ENCODE data around the gene ARHGAP33. TPM values are rescaled to one million over a fixed set of nuclear protein-coding genes. Genes with fewer than 3 reads are reported as not detected.

Gene ARHGAP33
- total RNA-seq, 2 donors from 2014 or later, result 13.2 to 38.1 TPM

DNA sequence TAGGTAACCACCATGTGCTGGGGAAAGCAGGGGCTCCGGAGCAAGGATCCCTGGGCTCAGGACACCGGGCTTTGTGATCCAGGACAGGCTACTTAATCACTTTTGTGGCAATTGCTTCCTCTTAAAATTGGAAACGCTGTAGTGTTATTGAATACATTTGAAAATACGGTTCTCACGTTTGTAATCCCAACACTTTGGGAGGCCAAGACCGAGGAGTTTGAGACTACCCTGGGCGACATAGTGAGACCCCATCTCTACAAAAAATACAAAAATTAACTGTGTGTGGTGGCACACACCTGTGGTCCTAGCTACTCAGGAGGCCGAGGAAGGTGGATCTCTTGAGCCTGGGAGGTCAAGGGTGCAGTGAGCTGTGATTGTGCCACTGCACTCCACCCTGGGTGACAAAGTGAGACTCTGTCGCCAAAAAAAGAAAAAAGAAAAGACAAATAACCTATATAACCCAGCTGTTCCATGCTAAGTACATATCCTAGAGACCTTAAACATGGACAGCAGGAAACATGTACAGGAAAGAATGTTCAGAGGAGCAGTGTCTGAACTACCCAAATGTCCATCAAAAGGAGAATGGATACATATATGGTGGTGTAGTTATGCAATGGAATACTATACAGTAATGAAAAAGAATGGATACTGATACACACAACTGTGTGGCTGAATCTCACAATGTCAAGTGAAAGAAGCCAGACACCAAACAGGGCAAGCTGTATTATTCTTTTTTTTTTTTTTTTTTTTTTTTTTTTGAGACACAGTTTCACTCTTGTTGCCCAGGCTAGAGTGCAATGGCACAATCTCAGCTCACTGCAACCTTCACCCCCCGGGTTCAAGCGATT, 37.9 kb downstream of the ARHGAP33 start:
- Histone ChIP-seq H3K27me3 (replicated peaks; ENCODE audit: insufficient read depth) (no peaks in the 10 kb centered on the region), H3K27ac (no peak overlapping the region), H3K4me3 (no peak overlapping the region), H3K4me1 (replicated peaks) (no peaks in the 10 kb centered on the region), H3K9me3 (no peaks in the 10 kb centered on the region), H3K36me3 (no peaks in the 10 kb centered on the region)
- WGBS, result 88% methylated on average over 11 of the region's 11 CpGs
- DNase-seq (ENCODE audit: low spot score), result no peak
- no peak for TF ChIP-seq CTCF (IDR thresholded peaks at IDR 0.05)
- TF ChIP-seq POLR2AphosphoS5 (IDR thresholded peaks at IDR 0.05), result no peak
- intact Hi-C loops (cut with DNase I), result no loop called here

DNA sequence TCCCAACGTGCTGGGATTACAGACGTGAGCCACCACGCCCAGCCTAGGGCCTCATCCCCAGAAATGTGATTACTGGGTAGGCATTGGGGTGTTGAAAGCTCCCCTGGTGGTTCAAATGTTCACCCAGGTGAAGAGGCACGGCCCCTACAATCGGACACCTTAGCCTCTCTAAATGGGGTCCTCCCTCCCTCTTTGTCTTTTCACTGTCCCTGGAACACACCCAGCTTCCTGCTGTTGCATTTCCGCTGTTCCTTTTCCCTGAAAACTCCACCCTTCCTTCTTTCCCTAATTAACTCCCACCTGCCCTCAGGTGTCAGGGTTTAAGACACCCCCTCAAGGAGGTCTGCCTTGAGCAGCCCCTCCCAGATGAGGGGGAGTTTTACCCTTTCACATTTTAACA, 40.9 kb downstream of the ARHGAP33 start:
- intact Hi-C loops (cut with DNase I), result no loop called here

GRCh38 chr19:35816846-35817245, 41.5 kb downstream of the ARHGAP33 start:
- Histone ChIP-seq H3K9me3 (no peaks in the 10 kb centered on the region), H3K4me3 (no peak overlapping the region), H3K27me3 (replicated peaks; ENCODE audit: insufficient read depth) (no peaks in the 10 kb centered on the region), H3K27ac (no peak overlapping the region), H3K4me1 (replicated peaks) (no peaks in the 10 kb centered on the region), H3K36me3 (no peaks in the 10 kb centered on the region)
- intact Hi-C loops (cut with DNase I), result no loop called here
- no peak for DNase-seq (ENCODE audit: low spot score)
- WGBS, result 79% methylated on average over 9 of the region's 9 CpGs
- TF ChIP-seq POLR2A (IDR thresholded peaks at IDR 0.05) (no peak), POLR2AphosphoS5 (IDR thresholded peaks at IDR 0.05) (no peak), CTCF (IDR thresholded peaks at IDR 0.05) (no peak)

More for the DNA sequence above, 40.9 kb downstream of the ARHGAP33 start:
- TF ChIP-seq POLR2AphosphoS5 (IDR thresholded peaks at IDR 0.05) (no peak), POLR2A (IDR thresholded peaks at IDR 0.05) (no peak), CTCF (IDR thresholded peaks at IDR 0.05) (no peak)
- no peak overlapping the region for H3K4me3 ChIP-seq
- WGBS, result 15% methylated on average over 6 of the region's 6 CpGs
- H3K27ac ChIP-seq, result no peak overlapping the region
- H3K9me3 ChIP-seq, result no peaks in the 10 kb centered on the region
- no peak for DNase-seq (ENCODE audit: low spot score)
- H3K27me3 ChIP-seq (replicated peaks; ENCODE audit: insufficient read depth), result no peaks in the 10 kb centered on the region
- no peaks in the 10 kb centered on the region for H3K4me1 ChIP-seq (replicated peaks)
- no peaks in the 10 kb centered on the region for H3K36me3 ChIP-seq

GRCh38 chr19:35818445-35818844, 43.1 kb downstream of the ARHGAP33 start:
- 78% methylated on average over 3 of the region's 3 CpGs for WGBS
- H3K27me3 ChIP-seq (replicated peaks; ENCODE audit: insufficient read depth), result no peaks in the 10 kb centered on the region
- H3K4me1 ChIP-seq (replicated peaks), result no peaks in the 10 kb centered on the region
- no peak overlapping the region for H3K4me3 ChIP-seq
- no peaks in the 10 kb centered on the region for H3K9me3 ChIP-seq
- intact Hi-C loops (cut with DNase I), result no loop called here
- TF ChIP-seq CTCF (IDR thresholded peaks at IDR 0.05) (no peak), POLR2A (IDR thresholded peaks at IDR 0.05) (no peak)
- no peaks in the 10 kb centered on the region for H3K36me3 ChIP-seq
- DNase-seq (ENCODE audit: low spot score), result no peak
- no peak overlapping the region for H3K27ac ChIP-seq

DNA sequence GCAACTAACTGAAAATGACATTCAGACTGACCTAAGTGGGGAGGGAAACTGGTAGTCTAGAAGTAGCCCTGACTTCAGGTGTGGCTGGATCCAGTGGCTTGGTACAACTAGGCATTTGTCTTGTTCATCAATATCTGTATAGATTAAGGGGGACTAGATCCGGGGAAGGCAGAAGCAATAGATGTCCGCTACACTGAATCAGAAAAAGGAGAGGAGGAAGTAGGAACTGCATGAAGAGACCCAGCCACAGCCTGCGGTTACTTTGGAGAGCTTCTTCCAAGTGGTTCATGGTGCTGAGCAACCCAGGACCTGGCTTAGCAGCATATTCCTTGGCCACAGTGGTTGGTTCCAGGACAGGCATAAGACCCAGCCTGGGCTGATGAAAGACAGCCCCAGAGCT, 47.2 kb downstream of the ARHGAP33 start:
- intact Hi-C loops (cut with DNase I), result no loop called here
- DNase-seq (ENCODE audit: low spot score), result no peak
- no peak overlapping the region for H3K27ac ChIP-seq
- no peaks in the 10 kb centered on the region for H3K9me3 ChIP-seq
- no peak overlapping the region for H3K4me3 ChIP-seq
- no peaks in the 10 kb centered on the region for H3K36me3 ChIP-seq
- whole genome bisulfite sequencing, result 69% methylated on average over 3 of the region's 3 CpGs
- no peaks in the 10 kb centered on the region for H3K27me3 ChIP-seq (replicated peaks; ENCODE audit: insufficient read depth)
- no peaks in the 10 kb centered on the region for H3K4me1 ChIP-seq (replicated peaks)
- no peak for TF ChIP-seq POLR2AphosphoS5 (IDR thresholded peaks at IDR 0.05)
- no peak for TF ChIP-seq POLR2A (IDR thresholded peaks at IDR 0.05)

Measured in prostate gland (tissue), 2 donors.